Testis (tissue), 2 donors: ENCODE results near the gene REEP5.

Source experiments
- CTCF ChIP-seq, 3 experiments: fragments of 450-650 bp in 2 of 3; fragments of 200-600 bp in 1 of 3; sonication (generic) in 1 of 3; IDR thresholded peaks; one replicate each; pipeline ENCODE4 v1.5.1; 2016 to 2019; ENCODE audit warnings: antibody characterized with exemption in 3 of 3, mild to moderate bottlenecking in 2 of 3, moderate library complexity in 1 of 3
- POLR2A ChIP-seq: fragments of 450-650 bp; IDR thresholded peaks from one replicate; pipeline ENCODE4 v1.6.1; 2017; ENCODE audit warnings: antibody characterized with exemption, mild to moderate bottlenecking, moderate library complexity

GRCh38 chr5:112908854-112909253, 13.2 kb downstream of the REEP5 start:
- TF ChIP-seq CTCF (IDR thresholded peaks at IDR 0.05) (no peak), POLR2A (no peak)
